Stimulated activated CD8-positive, alpha-beta memory T cell treated with anti-CD3 and anti-CD28 coated beads, Interleukin-2, amount 100 ng/mL, for 48 hours (primary cell): ENCODE results near the gene VGF.
A peak's percentile ranks its signal among the peaks of the same experiment; 100 is the strongest.

ENCODE experiments used
- DNase-seq, 2 donors: peaks; one replicate each; pipeline ENCODE4 v3.0.0-alpha.2; 2020; ENCODE audit warnings: low read depth in 2 of 2

The VGF gene

DNA sequence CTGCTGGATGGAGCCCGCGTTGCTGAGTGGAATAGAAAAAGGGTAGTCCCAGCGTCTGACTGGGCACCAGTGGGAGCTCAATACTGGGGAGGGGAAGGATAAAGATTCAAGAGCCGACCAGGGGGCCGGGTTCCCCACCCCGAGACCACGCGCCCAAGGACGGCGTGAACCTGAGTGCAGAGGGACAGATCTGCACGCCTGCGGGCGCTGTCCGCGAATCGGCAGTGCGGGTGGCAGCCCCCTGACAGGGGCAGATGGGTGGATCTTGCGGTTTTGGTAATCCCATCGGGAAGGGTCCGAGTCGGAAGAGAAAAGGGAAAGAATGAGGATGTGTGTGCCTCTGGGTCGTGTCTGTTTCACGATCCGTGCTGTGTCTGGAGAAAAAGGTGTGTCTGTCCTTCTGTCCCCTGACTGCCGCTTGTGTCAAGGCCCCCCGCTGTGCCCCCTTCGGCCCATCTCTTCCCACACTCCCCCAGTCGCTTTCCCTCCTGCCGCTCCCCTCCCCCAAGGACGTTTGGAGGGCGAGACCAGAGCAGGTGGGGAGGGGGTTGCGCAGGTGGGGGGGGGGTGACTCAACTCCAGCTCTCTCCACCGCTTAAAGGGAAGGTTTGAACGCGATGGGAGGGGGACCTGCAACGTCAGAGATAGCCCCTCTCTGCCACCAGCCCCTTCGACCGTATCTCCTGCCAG is 734 bp upstream of the VGF start:
- DNase-seq: no peak

DNA sequence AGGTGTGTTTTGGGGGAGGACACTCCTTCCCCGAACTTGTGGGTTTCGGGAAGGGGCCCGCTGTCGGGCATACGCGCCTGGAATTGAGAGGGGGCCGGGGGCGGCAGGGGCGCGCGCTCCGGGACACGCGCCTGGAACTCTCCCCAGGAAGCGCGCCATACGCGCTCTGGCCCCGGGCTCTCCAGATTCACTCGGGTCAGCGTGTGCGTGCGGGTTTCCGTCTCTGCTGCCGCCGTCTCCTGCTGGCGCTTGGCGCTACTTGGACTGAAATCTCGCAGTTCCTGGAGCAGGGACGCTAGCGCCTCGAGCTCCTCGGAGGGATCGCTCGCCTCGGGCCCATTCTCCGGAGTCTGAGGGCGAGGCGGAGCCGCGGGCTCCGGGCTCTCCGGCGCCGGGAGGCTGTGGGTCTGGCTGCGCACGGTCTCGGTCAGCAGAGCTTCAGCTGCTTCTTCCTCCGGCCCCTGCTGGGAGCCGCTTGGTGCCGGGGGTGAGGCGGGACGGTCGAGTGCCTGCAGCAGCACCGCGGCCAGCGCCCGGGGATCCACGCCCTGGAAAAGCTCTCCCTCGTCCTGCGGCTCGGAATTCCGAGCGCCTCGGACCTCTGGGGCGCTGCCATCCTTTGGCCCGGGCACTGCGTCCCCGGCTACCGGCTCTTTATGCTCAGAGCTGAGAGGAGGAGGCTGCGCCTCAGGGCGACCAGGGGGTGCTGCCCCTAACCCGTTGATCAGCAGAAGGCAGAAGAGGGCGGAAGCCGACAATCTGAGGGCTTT is 1.1 kb downstream of the VGF start:
- no peak for DNase-seq

DNA sequence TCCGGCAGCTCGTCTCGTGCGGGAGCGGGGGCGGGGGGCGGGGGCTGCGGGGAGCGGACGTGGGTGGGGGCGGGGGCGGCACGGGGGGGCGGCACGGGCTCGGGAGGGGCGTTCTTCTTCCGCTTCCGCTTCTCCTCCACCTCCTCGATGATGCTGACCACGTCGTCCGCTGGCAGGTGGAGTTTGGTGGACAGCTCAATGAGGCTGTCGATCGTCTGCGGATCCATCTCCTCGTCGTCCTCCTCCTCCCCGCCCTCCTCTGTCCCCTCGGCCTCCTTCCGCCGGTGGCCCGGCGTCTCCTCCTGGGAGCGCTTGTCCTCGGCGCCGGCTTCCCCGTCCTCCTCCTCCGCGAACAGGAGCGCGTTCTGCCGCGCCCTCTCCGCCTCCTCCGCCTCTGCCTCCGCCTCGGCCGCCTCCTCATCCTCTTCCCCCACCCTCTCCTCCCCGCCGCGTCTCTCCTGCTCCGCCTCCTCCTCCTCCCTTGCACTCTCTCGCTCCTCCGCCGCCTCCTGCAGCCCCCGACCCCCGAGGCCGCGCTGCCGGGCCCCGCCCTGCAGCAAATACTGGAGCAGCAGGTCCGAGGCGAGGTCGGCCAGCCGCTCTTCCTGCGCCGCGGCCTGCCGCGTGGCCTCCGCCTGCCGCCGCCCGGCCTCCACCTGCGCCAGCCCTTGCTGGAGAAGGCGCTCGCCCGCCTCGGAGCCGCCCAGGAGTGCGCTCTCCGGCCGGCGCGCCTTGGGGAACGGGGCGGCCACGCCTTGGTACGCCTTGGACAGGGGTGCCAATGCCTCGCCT is 1.9 kb downstream of the VGF start:
- no peak for DNase-seq

DNA sequence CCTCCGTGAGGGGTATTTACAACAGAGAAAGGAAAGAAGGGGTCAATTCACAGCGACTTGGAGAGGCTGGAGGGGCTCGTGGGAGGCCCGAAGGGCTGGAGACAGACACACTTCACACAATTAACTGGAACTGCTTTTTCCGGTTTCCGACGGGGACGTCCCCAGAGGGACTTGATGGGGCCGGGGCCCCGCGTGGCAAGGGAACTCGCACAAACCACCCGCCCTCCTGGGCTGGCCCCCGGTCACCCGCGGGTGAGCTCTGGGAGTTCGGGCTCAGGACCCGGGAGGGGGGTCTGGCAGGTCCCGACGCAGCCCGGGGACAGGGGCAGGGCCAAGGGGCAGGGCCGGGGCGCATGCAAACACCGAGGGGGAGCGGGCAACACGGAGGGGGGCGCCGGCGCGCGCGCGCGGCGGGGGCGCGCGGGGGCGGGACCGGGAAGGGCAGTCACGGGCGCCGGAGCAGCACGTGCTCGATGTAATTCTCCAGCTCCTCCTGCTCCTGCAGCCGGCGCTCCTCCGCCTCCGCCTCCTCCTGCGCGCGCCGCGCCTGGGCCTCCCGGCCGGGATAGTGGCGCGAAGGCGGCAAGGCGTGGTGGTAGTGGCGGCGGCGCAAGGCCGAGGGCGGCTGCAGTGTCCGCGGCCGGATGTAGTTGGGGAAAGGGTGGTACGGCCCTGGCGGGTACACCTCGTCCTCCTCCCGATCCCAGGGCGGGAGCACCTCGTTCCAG is 2.7 kb downstream of the VGF start:
- DNase-seq: no peak

DNA sequence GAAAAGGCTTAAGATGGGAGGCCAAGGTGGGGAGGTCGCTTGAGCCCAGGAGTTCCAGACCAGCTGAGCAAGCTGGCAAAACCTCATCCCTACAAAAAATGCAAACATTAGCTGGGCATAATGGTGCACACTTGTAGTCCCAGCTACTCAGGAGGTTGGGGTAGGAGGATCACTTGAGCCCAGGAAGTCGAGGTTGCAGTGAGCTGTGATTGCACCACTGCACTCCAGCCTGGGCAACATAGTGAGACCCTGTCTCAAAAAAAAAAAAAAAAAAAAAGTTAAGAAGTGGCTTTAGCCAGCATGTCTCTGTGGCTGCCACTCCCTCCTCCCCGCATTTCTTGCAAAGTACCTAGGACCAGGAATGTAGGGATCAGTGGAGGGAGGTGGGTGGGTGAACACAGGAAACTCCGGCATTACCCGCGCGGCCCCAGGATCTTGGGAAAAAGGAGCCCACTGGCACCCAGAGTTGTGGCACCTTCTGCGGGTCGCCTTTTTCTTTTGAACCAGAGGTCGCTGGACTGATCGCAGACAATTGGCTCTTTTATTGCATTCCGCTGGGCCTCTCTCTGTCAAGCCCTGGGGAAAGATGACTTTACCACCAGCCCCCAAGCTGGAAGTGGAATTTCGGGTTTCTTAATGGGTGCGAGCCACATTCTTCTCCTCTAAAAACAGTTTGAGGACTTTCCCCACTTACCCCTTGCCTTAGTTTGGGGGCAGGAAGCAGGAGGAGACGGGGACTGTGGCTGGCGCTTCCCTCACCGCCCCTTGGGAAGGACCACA is 3.5 kb downstream of the VGF start:
- DNase-seq: no peak

DNA sequence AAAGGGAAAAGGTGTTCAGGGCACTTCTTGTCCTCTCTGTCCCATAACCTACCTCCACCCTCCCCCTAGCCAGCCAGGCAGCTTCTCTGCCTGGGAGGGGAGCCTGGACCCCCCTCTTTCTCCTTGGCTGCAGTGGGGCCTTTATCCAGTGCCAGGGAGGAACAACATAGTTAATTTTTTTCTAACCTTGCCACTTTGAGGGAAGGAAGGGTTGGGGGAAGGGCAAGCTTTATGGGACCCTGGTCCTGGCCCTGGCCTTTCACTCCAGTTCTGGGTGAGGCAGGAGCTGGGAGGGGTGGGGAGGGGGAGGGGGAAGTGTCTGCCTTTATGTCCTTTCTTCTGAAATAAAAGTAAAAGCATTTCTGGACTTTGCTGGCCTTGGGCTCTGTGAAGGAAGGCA is 4.5 kb downstream of the VGF start:
- no peak for DNase-seq

DNA sequence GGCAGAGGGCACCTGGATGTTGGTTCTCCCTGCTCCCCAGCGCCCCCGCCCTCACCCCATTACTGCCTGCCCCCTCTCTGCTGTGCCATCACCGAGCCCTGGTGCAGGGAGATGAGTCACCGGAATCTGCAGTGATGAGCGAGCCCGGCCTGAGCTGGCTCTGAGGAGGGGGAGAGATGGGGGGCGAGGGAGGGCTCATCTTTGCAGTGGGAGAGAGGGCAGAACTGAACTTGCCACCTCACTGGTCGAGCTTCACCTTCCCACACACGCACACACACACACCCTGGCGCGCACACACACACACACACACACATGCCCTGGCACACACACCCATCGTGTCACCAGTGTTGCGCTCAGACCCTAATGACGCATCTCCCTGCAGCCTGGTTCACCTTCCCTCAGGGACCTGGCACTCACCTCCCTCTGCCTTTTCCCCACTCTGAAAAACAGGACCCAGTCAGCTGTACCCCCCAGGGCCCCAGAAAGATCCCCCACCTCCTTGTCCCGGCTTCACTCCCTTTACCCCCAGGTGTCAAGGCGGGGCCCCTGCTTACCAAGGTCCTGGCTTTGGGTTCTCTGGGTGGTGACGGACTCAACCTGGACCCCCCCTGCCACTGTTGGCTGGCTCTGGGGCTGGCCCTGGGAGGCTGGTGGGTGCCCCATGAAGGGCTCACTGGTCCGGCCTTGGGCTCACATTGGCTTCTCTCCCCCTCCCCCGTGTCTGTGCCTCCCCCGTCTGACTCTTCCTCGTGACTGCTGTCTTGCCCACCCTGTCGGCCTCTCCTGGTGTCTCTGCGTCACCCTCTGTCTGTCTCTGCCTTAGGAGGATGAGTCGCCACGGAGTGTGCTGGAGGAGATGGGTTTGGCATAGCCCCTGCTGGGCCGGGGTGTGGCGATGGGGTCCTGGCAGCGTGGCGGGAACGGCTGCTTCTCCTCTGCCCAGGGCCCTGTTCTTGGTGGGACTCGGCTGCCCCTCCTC is 5.4 kb downstream of the VGF start:
- DNase-seq: no peak

DNA sequence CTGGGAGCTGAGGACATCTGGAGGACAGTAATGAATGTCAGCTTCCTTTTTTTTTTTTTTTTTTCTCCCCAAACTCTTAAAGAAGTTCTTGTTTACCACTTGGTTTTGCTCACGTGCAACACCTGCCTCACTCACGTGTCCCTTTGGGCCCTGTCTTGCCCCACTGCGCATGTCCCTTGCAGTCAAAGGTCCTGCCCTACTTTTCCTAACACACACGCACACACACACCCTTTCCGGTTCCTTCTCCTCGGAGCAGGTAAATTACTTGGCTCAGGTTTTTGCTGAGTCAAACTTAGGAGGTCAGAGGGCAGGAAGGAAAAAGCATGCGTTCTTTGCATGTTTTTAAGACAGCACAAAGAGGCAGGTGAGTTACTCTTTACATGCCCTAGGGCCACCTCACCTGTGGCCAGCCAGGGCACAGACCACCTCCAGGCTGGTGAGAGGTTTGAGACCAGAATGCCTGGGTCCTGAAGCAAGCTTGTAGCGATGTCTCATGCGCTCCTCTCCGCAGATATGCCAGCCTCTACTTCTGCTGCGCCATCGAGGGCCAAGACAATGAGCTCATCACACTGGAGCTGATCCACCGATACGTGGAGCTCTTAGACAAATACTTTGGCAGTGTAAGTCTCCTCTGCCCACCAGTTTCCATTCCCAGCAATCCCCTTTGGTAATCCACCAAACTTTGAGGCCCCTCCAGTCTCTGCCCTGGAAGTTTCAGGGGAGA is 8.3 kb downstream of the VGF start:
- DNase-seq: no peak

DNA sequence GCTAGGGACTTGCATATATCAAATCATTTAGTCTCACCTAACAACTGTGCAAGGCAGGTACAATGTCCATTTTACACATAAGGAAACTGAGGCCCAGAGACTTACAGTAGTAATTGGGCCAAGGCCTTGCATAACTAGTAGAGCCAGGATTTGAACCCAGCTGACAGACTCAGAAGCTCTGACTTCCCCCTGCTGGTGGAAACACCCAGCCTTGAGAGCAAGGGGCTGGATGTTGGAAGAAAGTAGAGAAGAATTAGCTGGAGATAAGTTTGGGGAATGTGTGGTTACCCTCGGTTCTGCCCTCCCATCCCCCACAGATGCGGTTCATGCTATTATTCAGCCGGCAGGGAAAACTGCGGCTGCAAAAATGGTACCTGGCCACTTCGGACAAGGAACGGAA is 9.1 kb downstream of the VGF start:
- no peak for DNase-seq

DNA sequence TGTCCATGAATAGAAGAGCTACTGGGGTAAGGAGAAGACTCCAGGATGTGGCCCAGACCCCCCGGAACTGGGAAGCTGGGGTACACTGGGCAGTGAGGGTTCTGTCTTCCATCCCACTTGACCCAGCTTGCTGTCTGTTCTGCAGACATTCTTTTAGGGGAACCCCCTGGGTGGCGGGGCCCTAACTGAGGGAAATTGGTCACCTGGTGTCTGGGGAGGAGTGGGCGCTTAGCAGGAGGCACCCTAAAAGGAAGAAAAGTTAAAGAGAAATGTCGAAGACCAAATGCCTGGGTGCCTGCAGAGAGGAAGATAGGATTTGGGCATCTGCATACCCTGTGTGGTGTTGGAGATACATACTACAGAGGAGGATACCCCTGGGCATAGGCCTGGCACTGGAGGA is 10.1 kb downstream of the VGF start:
- no peak for DNase-seq

DNA sequence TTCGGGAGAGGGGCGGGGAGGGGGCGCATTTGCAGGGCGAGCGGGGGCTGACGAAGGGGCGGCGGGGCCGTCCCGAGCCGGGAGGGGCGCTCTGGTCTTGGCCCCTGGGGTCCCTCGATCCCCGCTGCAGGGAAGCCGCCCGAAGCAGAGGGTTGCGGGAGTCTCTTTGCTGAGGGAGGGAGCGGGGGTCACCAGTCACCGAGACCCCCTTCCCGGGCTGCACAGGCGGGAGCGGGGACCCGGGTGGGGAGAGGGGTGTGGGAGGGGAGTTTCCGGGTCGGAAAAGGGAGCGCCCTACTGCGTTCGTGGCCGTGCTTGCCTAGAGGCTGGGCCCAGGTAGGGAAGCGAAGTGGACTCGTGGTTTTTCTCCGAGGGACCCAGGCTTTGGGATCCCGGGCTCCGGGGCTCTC is 10.7 kb downstream of the VGF start:
- no peak for DNase-seq

DNA sequence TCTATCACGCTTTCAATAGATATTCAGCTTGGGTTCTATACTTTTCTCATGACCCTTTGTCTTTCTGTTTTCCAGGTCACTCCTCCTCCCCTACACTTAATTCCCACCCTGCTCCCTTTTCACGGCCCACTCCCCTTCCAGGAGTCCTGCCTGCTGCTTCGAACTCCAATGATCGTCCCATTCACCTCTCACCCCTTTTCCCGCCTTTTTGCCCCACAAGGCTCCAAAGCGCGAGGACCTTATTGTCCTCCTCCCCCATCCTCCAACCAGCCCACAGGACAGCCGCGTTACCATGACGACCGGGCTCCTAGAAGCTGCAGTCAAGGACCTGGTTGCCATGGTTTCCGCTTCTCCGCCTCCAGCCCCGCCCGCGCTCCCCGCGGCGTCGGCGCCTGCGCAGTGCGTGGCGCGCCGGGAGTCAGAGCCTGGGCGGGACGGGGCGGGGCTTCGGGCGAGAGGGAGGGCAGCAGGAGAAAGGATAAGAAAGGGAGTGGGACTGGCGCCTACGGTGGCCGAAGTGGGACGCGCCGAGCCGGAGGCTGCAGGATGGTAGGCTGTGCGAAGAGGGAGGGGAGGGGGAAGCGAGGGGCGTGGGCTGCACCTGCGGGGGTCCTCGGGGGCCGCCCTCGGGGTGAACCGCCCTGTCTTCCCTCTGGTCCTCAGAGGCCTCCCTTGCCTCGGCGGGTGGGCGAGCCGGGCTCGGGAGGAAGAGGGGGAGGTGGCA is 11.2 kb downstream of the VGF start, which contains the start of gene AP1S1:
TSS of gene AP1S1 (plus strand) at position 508 of the 724 bp plus-strand sequence. CDS start at position 547, 39 bp downstream.
- DNase-seq: peak; percentile 92 to 93

DNA sequence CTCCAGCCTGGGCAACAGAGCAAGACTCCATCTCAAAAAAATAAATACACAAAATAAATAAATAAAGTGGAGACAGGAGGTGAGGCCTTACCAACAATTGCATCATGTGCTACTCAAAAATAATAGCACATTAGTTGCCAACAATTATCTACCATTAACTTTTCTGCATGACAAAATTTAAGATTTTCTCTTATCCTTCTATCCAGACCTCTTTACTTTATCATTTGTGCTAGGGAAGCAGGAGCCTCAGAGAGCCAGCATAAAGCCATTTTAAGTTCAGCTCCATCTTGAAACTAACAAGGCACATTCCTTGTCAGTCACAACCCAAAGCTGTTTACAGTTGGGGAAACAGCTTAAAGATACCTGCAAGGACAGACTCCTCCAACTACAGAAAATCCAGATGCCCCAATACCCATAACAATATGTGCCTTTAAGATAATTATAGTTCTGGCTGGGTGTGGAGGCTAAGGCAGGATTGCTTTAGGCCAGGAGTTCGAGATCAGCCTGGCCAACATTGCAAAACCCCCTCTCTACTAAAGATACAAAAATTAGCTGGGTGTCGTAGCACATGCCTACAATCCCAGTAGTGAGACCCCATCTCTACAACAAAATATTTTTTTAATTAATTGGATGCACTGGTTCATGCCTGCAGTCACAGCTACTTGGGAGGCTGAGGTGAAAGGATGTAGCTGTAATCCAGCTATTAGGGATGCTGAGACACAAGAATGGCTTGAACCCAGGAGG is 13.3 kb downstream of the VGF start:
- no peak for DNase-seq

DNA sequence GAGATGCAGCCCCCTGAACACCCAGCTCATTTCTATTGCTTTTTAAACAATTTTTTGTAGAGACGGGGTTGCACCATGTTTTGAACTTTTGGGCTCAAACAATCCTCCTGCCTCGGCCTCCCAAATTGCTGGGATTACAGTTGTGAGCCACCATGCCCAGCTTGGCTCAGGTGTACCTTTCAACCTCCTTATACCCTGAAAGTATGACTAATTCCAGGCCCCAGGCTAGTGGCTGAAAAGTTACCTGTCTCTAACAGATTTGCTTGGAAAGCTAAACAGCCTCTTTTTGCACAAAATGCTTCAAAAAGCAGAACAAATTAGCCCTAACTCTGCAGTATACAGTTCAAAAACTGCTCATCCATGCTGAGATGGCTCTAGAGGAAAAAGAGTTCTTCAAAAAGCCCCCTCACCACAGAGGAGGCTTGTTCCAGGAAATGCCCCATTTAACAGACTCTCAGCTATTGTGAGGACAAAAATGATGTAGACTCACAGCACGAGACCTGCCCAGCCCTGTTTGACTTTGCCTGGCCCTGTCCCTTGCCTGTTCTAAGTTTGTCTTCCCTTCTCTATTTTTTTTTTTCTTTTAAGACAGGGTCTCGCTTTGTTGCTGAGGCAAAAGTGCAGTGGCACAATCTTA is 24.5 kb downstream of the VGF start:
- DNase-seq: no peak

DNA sequence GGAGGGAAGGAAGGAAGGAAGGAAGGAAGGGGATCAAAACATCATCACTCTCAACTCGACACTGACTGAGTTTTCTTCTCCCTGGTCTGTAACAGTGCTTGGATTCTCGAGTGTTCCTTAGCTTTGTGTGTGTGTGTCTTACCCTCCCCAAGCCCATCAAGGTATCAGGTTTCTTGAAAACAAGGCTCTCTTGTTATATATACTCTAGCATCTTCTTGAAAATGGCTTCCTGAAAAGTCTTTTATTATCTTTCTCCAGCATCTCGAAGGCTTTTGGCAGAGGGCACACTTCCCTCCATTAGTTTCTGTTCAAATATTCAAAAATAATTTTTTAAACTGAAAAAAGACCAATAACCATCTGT is 25.1 kb downstream of the VGF start:
- no peak for DNase-seq

DNA sequence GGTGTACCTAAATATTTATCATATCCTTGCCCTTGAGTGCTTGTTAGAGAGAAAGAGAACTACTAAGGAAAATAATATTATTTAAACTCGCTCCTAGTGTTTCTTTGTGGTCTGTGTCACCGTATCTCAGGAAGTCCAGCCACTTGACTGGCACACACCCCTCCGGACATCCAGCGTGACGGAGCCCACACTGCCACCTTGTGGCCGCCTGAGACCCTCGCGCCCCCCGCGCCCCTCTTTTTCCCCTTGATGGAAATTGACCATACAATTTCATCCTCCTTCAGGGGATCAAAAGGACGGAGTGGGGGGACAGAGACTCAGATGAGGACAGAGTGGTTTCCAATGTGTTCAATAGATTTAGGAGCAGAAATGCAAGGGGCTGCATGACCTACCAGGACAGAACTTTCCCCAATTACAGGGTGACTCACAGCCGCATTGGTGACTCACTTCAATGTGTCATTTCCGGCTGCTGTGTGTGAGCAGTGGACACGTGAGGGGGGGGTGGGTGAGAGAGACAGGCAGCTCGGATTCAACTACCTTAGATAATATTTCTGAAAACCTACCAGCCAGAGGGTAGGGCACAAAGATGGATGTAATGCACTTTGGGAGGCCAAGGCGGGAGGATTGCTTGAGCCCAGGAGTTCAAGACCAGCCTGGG is 27.0 kb downstream of the VGF start:
- DNase-seq: peak; percentile 76 to 84

DNA sequence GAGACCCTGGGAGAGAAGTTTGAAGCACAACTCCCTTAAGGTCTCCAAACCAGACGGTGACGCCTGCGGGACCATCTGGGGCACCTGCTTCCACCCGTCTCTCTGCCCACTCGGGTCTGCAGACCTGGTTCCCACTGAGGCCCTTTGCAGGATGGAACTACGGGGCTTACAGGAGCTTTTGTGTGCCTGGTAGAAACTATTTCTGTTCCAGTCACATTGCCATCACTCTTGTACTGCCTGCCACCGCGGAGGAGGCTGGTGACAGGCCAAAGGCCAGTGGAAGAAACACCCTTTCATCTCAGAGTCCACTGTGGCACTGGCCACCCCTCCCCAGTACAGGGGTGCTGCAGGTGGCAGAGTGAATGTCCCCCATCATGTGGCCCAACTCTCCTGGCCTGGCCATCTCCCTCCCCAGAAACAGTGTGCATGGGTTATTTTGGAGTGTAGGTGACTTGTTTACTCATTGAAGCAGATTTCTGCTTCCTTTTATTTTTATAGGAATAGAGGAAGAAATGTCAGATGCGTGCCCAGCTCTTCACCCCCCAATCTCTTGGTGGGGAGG is 27.6 kb downstream of the VGF start:
- no peak for DNase-seq
